Stimulated activated CD8-positive, alpha-beta memory T cell treated with anti-CD3 and anti-CD28 coated beads, Interleukin-15, amount 100 ng/mL, for 24 hours (primary cell): ENCODE measurements around the gene PCMT1.

ENCODE experiments used
- DNase-seq: peaks from one replicate; pipeline ENCODE4 v3.0.0-alpha.2; 2020; ENCODE audit warnings: low read depth

PCMT1 gene

GRCh38 chr6:149855040-149855654 is 105.6 kb downstream of the PCMT1 start:
- no peak for DNase-seq

GRCh38 chr6:149855741-149856140 is 106.2 kb downstream of the PCMT1 start:
- DNase-seq, result no peak

GRCh38 chr6:149856256-149856994 is 106.9 kb downstream of the PCMT1 start:
- DNase-seq, result no peak

GRCh38 chr6:149857541-149857940 is 108.0 kb downstream of the PCMT1 start:
- DNase-seq, result no peak

- DNase-seq, result no peak
These were observed 109.8 kb downstream of the PCMT1 start for GRCh38 chr6:149859368-149859767.

GRCh38 chr6:149859938-149860337 is 110.4 kb downstream of the PCMT1 start:
- no peak for DNase-seq

- no peak for DNase-seq
These were observed 110.9 kb downstream of the PCMT1 start for GRCh38 chr6:149860513-149860833.
